Trophoblast cell (in vitro differentiated cells and primary cell): ENCODE results near the gene PTCD3. TPM values are rescaled to one million over a fixed set of nuclear protein-coding genes. Genes with fewer than 3 reads are reported as not detected.

ENCODE experiments used
- DNase-seq, 2 donors: peaks; one replicate each; pipeline ENCODE4 v3.0.0-alpha.2; 2016
- H2AFZ ChIP-seq: 2 replicates; pipeline ENCODE4 v1.6.1; 2013; ENCODE audit warnings: low read length, moderate library complexity, mild to moderate bottlenecking; ENCODE audit not compliant: insufficient read depth, poor library complexity
- H2AK5ac ChIP-seq: 2 replicates; pipeline ENCODE4 v1.6.1; 2013; ENCODE audit warnings: mild to moderate bottlenecking, low read length
- H2BK120ac ChIP-seq: 2 replicates; pipeline ENCODE4 v1.6.1; 2013; ENCODE audit warnings: low read length, mild to moderate bottlenecking, moderate library complexity; ENCODE audit not compliant: insufficient read depth, poor library complexity
- H2BK12ac ChIP-seq: 2 replicates; pipeline ENCODE4 v1.6.1; 2013; ENCODE audit warnings: mild to moderate bottlenecking, low read length, moderate library complexity
- H2BK5ac ChIP-seq: 2 replicates; pipeline ENCODE4 v1.6.1; 2013; ENCODE audit warnings: low read length, low read depth, moderate library complexity, mild to moderate bottlenecking; ENCODE audit not compliant: poor library complexity
- H3K14ac ChIP-seq: 2 replicates; pipeline ENCODE4 v1.6.1; 2013; ENCODE audit warnings: mild to moderate bottlenecking, low read length
- H3K18ac ChIP-seq: 2 replicates; pipeline ENCODE4 v1.6.1; 2013; ENCODE audit warnings: mild to moderate bottlenecking, low read length
- H3K23ac ChIP-seq: 2 replicates; pipeline ENCODE4 v1.6.1; 2013; ENCODE audit warnings: low read length
- H3K27ac ChIP-seq: 2 replicates; pipeline ENCODE4 v1.5.1; 2013; ENCODE audit warnings: low read depth, mild to moderate bottlenecking, inconsistent platforms, low read length, moderate library complexity
- H3K27me3 ChIP-seq: 2 replicates; pipeline ENCODE4 v1.6.1; 2013; ENCODE audit warnings: inconsistent platforms, mild to moderate bottlenecking, low read length, moderate library complexity; ENCODE audit not compliant: insufficient read depth
- H3K36me3 ChIP-seq, 2 experiments: 1 replicate in 1 of 2; 2 replicates in 1 of 2; pipeline ENCODE4 v1.6.1; 2013; ENCODE audit warnings: low read length in 2 of 2, mild to moderate bottlenecking in 2 of 2, moderate library complexity in 1 of 2; ENCODE audit not compliant: insufficient read depth in 2 of 2, control insufficient read depth in 1 of 2
- H3K4ac ChIP-seq: 2 replicates; pipeline ENCODE4 v1.6.1; 2013; ENCODE audit warnings: low read depth, mild to moderate bottlenecking, low read length, moderate library complexity
- H3K4me1 ChIP-seq, 2 experiments: 1 replicate in 1 of 2; 2 replicates in 1 of 2; pipeline ENCODE4 v1.6.1; 2013; ENCODE audit warnings: low read length in 2 of 2, mild to moderate bottlenecking in 2 of 2, moderate library complexity in 1 of 2; ENCODE audit not compliant: insufficient read depth in 2 of 2, control insufficient read depth in 1 of 2
- H3K4me2 ChIP-seq: 2 replicates; pipeline ENCODE4 v1.6.1; 2013; ENCODE audit warnings: inconsistent platforms, mild to moderate bottlenecking, low read length, moderate library complexity
- H3K4me3 ChIP-seq: 2 replicates; pipeline ENCODE4 v1.5.1; 2013; ENCODE audit warnings: mild to moderate bottlenecking, low read depth, low read length, inconsistent platforms
- H3K79me1 ChIP-seq: one replicate; pipeline ENCODE4 v1.6.1; 2013; ENCODE audit warnings: low read length
- H3K79me2 ChIP-seq: 2 replicates; pipeline ENCODE4 v1.6.1; 2013; ENCODE audit warnings: low read length, mild to moderate bottlenecking; ENCODE audit not compliant: control insufficient read depth, insufficient read depth, poor library complexity
- H3K9ac ChIP-seq: 2 replicates; pipeline ENCODE4 v1.6.1; 2013; ENCODE audit warnings: mild to moderate bottlenecking, low read length
- H3K9me3 ChIP-seq: 2 replicates; pipeline ENCODE4 v1.6.1; 2013; ENCODE audit warnings: low read depth, mild to moderate bottlenecking, control low read depth, inconsistent platforms, low read length; ENCODE audit not compliant: insufficient read depth
- H4K12ac ChIP-seq: 2 replicates; pipeline ENCODE4 v1.6.1; 2013; ENCODE audit warnings: low read depth, mild to moderate bottlenecking, low read length, moderate library complexity
- H4K8ac ChIP-seq: 2 replicates; pipeline ENCODE4 v1.6.1; 2013; ENCODE audit warnings: low read depth, mild to moderate bottlenecking, low read length, moderate library complexity
- H4K91ac ChIP-seq: one replicate; pipeline ENCODE4 v1.6.1; 2013; ENCODE audit warnings: low read depth, mild to moderate bottlenecking, low read length, moderate library complexity
- WGBS: extraction: QIAGEN DNeasy Blood & Tissue Kit; methylation state at CpG from one replicate; pipeline ENCODE4 v1.1.7; 2013; ENCODE audit warnings: missing lambda C conversion rate; ENCODE audit not compliant: insufficient read length, insufficient coverage; ENCODE audit errors: extremely low coverage; 5-methylcytosine and 5-hydroxymethylcytosine counted together
- polyA plus RNA-seq: library from polyadenylated mRNA; stranded (reverse); fragments of 200-250 nt; gene quantifications from 2 replicates; pipeline ENCODE4 v1.2.3, GENCODE V29; 2013

Gene PTCD3
- polyA plus RNA-seq = 50.1 and 50.9 TPM in 2 replicates

GRCh38 chr2:86105969-86106945 is at the start of gene PTCD3:
TSS of gene PTCD3 (plus strand) at chr2:86106235. CDS start at chr2:86106248, 13 bp downstream.
- Histone ChIP-seq H3K18ac (peak within 1 kb of the TSS; percentile 97), H3K14ac (peak within 1 kb of the TSS; percentile 88), H3K9ac (peak within 1 kb of the TSS; percentile 91), H2AK5ac (peak within 1 kb of the TSS; percentile 52), H3K79me1 (peaks cover 5% of the 10 kb centered on the region), H2BK12ac (no peak within 1 kb of the TSS), H3K9me3 (no peaks in the 10 kb centered on the region), H2AFZ (peak within 1 kb of the TSS; percentile 93), H2BK120ac (peak within 1 kb of the TSS; percentile 86), H4K8ac (peak within 1 kb of the TSS; percentile 98), H4K91ac (peak within 1 kb of the TSS; percentile 83), H3K23ac (no peak within 1 kb of the TSS), H3K4ac (peak within 1 kb of the TSS; percentile 99), H3K27ac (peak within 1 kb of the TSS; percentile 30), H2BK5ac (peak within 1 kb of the TSS; percentile 36), H3K4me1 (no peaks in the 10 kb centered on the region), H3K79me2 (peaks cover 6% of the 10 kb centered on the region), H3K36me3 (peaks cover 0 to 12% of the 10 kb centered on the region in 2 experiments), H3K27me3 (no peaks in the 10 kb centered on the region), H3K4me3 (peak within 1 kb of the TSS; percentile 98), H3K4me2 (peak within 1 kb of the TSS; percentile 85), H4K12ac (peak within 1 kb of the TSS; percentile 80)
- peak; percentile 93 to 96 for DNase-seq
- WGBS = no CpG with 5 or more reads among the region's 44 CpGs

GRCh38 chr2:86056590-86057331 is 49.3 kb upstream of the PTCD3 start:
- H4K8ac ChIP-seq = no peak overlapping the region
- no peak overlapping the region for H3K4ac ChIP-seq
- H3K14ac ChIP-seq = no peak overlapping the region
- H4K12ac ChIP-seq = no peak overlapping the region
- H3K9ac ChIP-seq = no peak overlapping the region
- no peak overlapping the region for H2BK120ac ChIP-seq
- WGBS = no CpG with 5 or more reads among the region's 4 CpGs
- no peak overlapping the region for H3K18ac ChIP-seq
- H2AK5ac ChIP-seq = no peak overlapping the region
- peaks cover 2% of the 10 kb centered on the region for H3K79me1 ChIP-seq
- H3K4me1 ChIP-seq = peaks cover 0 to 2% of the 10 kb centered on the region in 2 experiments
- H3K23ac ChIP-seq = no peak overlapping the region
- peaks cover 19 to 22% of the 10 kb centered on the region in 2 experiments for H3K36me3 ChIP-seq
- H3K9me3 ChIP-seq = no peaks in the 10 kb centered on the region
- H3K4me2 ChIP-seq = no peak overlapping the region
- H4K91ac ChIP-seq = no peak overlapping the region
- no peak overlapping the region for H2BK5ac ChIP-seq
- H3K27ac ChIP-seq = no peak overlapping the region
- H3K79me2 ChIP-seq = no peaks in the 10 kb centered on the region
- DNase-seq = no peak
- no peaks in the 10 kb centered on the region for H3K27me3 ChIP-seq
- H2AFZ ChIP-seq = no peak overlapping the region
- no peak overlapping the region for H3K4me3 ChIP-seq
- no peak overlapping the region for H2BK12ac ChIP-seq

- Histone ChIP-seq H4K12ac (no peak overlapping the region), H3K23ac (no peak overlapping the region), H2BK5ac (no peak overlapping the region), H3K4me3 (no peak overlapping the region), H2BK12ac (no peak overlapping the region), H4K91ac (no peak overlapping the region), H3K27ac (peak overlapping the region; percentile 74), H4K8ac (no peak overlapping the region), H3K18ac (no peak overlapping the region), H3K79me2 (no peaks in the 10 kb centered on the region), H2AK5ac (no peak overlapping the region), H2BK120ac (no peak overlapping the region), H2AFZ (no peak overlapping the region), H3K36me3 (peaks cover 10 to 11% of the 10 kb centered on the region in 2 experiments), H3K79me1 (peaks cover 6% of the 10 kb centered on the region), H3K4ac (no peak overlapping the region), H3K4me2 (no peak overlapping the region), H3K14ac (no peak overlapping the region), H3K9ac (no peak overlapping the region), H3K4me1 (peaks cover 0 to 7% of the 10 kb centered on the region in 2 experiments), H3K27me3 (no peaks in the 10 kb centered on the region), H3K9me3 (no peaks in the 10 kb centered on the region)
- no CpG with 5 or more reads among the region's 2 CpGs for WGBS
- DNase-seq = peak in 1 of 2 donors; percentile 35
Measured at GRCh38 chr2:86062043-86062442, 44.0 kb upstream of the PTCD3 start.

GRCh38 chr2:86064006-86064405 is 42.0 kb upstream of the PTCD3 start:
- Histone ChIP-seq H3K23ac (no peak overlapping the region), H4K8ac (no peak overlapping the region), H4K12ac (no peak overlapping the region), H2BK12ac (no peak overlapping the region), H2BK120ac (no peak overlapping the region), H3K4me1 (peaks cover 3 to 10% of the 10 kb centered on the region in 2 experiments), H3K79me2 (no peaks in the 10 kb centered on the region), H3K4me2 (no peak overlapping the region), H2BK5ac (no peak overlapping the region), H3K4ac (no peak overlapping the region), H3K9me3 (no peaks in the 10 kb centered on the region), H3K9ac (no peak overlapping the region), H3K14ac (no peak overlapping the region), H3K4me3 (no peak overlapping the region), H2AK5ac (no peak overlapping the region), H4K91ac (no peak overlapping the region), H3K18ac (no peak overlapping the region), H3K27ac (peak overlapping the region; percentile 78), H3K27me3 (no peaks in the 10 kb centered on the region), H2AFZ (no peak overlapping the region), H3K36me3 (peaks cover 14 to 18% of the 10 kb centered on the region in 2 experiments), H3K79me1 (peaks cover 6% of the 10 kb centered on the region)
- DNase-seq = peak in 1 of 2 donors; percentile 54
- no CpG with 5 or more reads among the region's 2 CpGs for WGBS
